Measurements from ENCODE around the gene NOL6. TPM values are rescaled to one million over a fixed set of nuclear protein-coding genes. Genes with fewer than 3 reads are reported as not detected.

NOL6 gene
- total RNA-seq, 1 experiment from 2014 or later = 64.4 TPM

GRCh38 chr9:33506626-33507370 is 33.1 kb upstream of the NOL6 start:
- H3K27me3 ChIP-seq (ENCODE audit: insufficient read depth, low read length) = no peaks in the 10 kb centered on the region
- no peak overlapping the region for H3K27ac ChIP-seq (ENCODE audit: insufficient read length, low read depth, low read length)
- no peak overlapping the region for H4K5ac ChIP-seq (ENCODE audit: insufficient read length, low read depth, low read length)
- no peak overlapping the region for H2AFZ ChIP-seq (ENCODE audit: low read length)
- no peaks in the 10 kb centered on the region for H3K79me2 ChIP-seq (ENCODE audit: insufficient read depth, low read length)
- DNase-seq = no peak
- H3K23me2 ChIP-seq (ENCODE audit: insufficient read length, low read depth, low read length, poor library complexity, severe bottlenecking) = no peaks in the 10 kb centered on the region
- no peak overlapping the region for H3K9ac ChIP-seq (ENCODE audit: extremely low read depth, insufficient read length, low read length)
- Mint-ChIP-seq H3K27me3 (ENCODE audit: low read depth) (peaks cover 7% of the 10 kb centered on the region), H3K4me3 (no peak overlapping the region), H3K27ac (no peak overlapping the region), H3K4me1 (0 out of 4 replicates have a peak, but pooled peaks cover 0 to 4% of the 10 kb centered on the region in 2 experiments), H3K36me3 (ENCODE audit: insufficient read depth in 1 of 3, low read depth in 3 of 3) (no peaks in the 10 kb centered on the region), H3K9me3 (no peaks in the 10 kb centered on the region; a peak in 1 of 5 replicates)
- H3K14ac ChIP-seq (ENCODE audit: insufficient read depth, low read length) = no peak overlapping the region
- no peak overlapping the region for H3K4me2 ChIP-seq (ENCODE audit: insufficient read depth, insufficient read length, low read length)
- H2BK5ac ChIP-seq (ENCODE audit: insufficient read length, low read length) = no peak overlapping the region
- H2BK120ac ChIP-seq (ENCODE audit: low read depth, low read length, poor library complexity, severe bottlenecking) = no peak overlapping the region
- H2BK20ac ChIP-seq (ENCODE audit: low read depth, low read length, poor library complexity, severe bottlenecking) = no peak overlapping the region
- H3K56ac ChIP-seq (ENCODE audit: insufficient read length, low read depth, low read length) = no peak overlapping the region
- H4K8ac ChIP-seq (replicated peaks; ENCODE audit: insufficient read length, low read depth, low read length) = no peak overlapping the region
- H2AK5ac ChIP-seq (ENCODE audit: insufficient read length, low read length) = no peak overlapping the region
- no peaks in the 10 kb centered on the region for H4K20me1 ChIP-seq (ENCODE audit: control insufficient read depth, insufficient read depth, insufficient read length)
- no peak overlapping the region for H3K23ac ChIP-seq (ENCODE audit: insufficient read length, low read depth, low read length)
- no peak overlapping the region for H3K18ac ChIP-seq (ENCODE audit: insufficient read length, low read depth, low read length)
- H3K79me1 ChIP-seq (ENCODE audit: insufficient read depth, low read depth, low read length, poor library complexity, severe bottlenecking) = no peaks in the 10 kb centered on the region
- H3K4me1 ChIP-seq (ENCODE audit: insufficient read depth, low read length) = no peaks in the 10 kb centered on the region
- no peaks in the 10 kb centered on the region for H3K9me3 ChIP-seq (ENCODE audit: control insufficient read depth, low read depth, low read length)
- H3K4ac ChIP-seq (ENCODE audit: low read depth, low read length) = no peak overlapping the region
- no peak overlapping the region for H2BK12ac ChIP-seq (ENCODE audit: insufficient read length, low read depth, low read length)
- no peak overlapping the region for H4K91ac ChIP-seq (ENCODE audit: insufficient read length, low read depth, low read length)
- no peak for TF ChIP-seq CTCF (conservative IDR thresholded peaks at IDR 0.05)
- H3T11ph ChIP-seq (ENCODE audit: low read length) = no peak overlapping the region
- no CpG with 5 or more reads among the region's 7 CpGs for WGBS (ENCODE audit: extremely low coverage, insufficient read length, low lambda C conversion rate)
- H2BK15ac ChIP-seq (ENCODE audit: low read depth, low read length) = no peak overlapping the region

Data from H9 (cell line).